KBM-7 (cell line): ENCODE data around the gene OR5K4.
"Not testable (repeated sequence)": the region's sequence is repeated elsewhere in the genome, so short reads cannot be mapped to it uniquely, and the experiment has no call there.

Source experiments
- DNase-seq: peaks from one replicate; pipeline ENCODE4 v3.0.0-alpha.2; 2015
- in situ Hi-C: fragments of 300-500 bp; cut with MboI; formaldehyde crosslinking; loops from 2 replicates; pipeline ENCODE4 v1.14.3; 2020; ENCODE audit warnings: low sequenced_read_pairs, low pct_unique_long_range_greater_than_20kb, mixed read lengths

OR5K4 gene

GRCh38 chr3:98360681-98361080 is 7.0 kb downstream of the OR5K4 start:
- in situ Hi-C loops = no loop called here
- no peak for DNase-seq

GRCh38 chr3:98361289-98361688 is 7.6 kb downstream of the OR5K4 start:
- in situ Hi-C loops = no loop called here
- DNase-seq = no peak

- no peak for DNase-seq
- in situ Hi-C loops = no loop called here
These were observed 14.0 kb downstream of the OR5K4 start for GRCh38 chr3:98367464-98368246.

DNA sequence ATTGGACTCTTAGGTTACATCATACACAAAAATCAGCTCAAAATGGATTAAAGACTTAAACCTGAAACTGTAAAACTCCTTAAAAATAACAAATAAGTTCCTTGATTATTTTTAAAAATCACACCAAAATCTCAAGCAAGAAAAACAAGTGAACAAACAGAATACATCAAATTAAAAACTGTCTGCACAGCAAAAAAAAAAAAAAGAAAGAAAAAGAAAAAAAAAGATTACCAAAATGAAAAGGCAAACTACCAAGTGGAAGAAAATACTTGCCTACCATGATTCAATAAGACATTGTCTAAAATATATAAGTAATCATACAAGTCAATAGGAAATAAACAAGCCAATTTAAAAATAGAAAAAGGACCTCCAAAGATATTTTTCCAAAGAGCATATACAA is 17.5 kb downstream of the OR5K4 start:
- in situ Hi-C loops = no loop called here
- no peak for DNase-seq

GRCh38 chr3:98371853-98372252 is 18.2 kb downstream of the OR5K4 start:
- DNase-seq = no peak
- in situ Hi-C loops = no loop called here

DNA sequence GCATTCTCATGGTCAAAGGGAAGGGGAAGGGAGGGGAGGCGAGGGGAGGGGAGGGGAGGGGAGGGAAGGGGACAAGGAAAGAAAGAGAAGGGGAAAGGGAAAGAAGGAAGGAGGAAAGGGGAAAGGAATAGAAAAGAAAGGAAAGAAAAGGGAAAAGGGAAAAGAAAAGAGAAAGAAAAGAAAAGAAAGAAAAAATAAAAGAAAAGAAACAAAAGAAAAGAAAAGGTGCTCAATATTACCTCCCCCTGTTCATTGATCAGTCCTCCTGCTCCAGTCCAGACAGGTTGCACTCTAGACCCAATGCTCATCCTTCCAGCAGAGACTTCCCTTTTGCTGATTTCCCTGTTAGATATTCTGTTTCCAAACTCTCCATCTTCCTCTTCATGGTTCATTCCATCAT is 18.8 kb downstream of the OR5K4 start:
- DNase-seq = no peak

DNA sequence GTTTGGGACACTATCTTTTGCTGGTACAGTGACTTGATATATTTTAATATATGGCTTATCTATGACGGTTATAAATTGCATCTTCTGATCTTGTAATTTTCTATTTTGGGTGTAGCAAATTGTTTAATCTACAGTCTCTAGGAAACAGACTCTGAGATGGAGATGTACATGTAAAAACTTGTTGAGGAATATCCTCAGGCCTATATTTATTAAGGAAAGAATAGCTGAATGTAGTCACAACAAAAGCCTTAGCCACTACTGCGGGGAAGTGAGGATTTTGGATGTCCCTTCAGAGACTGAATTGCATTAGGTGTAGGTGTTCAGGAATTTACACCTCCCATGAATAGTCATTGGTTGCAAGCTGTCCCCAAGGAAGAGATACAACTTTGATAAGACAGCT is 23.0 kb downstream of the OR5K4 start:
- no peak for DNase-seq
- in situ Hi-C loops = no loop called here

More for the DNA sequence above, 18.8 kb downstream of the OR5K4 start:
- in situ Hi-C loops = no loop called here

DNA sequence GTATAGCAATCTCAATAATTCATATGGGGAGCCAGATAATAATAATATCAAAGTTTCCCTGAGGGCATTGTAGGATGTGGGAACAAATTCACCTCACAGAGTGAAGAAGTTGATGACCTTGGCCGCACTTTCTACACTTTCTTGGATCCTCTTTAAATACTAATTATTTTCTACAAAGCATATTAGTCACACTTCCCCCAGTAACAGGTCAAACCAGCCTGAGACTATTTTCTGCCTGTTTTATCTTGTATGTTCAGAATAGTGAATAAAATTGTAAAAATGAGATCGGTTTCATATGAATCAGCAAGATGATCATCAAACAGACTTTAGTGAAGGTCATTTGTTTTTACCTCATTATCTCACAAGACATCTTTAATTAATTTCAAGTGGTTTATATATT is 34.5 kb downstream of the OR5K4 start:
- in situ Hi-C loops = no loop called here
- no peak for DNase-seq

DNA sequence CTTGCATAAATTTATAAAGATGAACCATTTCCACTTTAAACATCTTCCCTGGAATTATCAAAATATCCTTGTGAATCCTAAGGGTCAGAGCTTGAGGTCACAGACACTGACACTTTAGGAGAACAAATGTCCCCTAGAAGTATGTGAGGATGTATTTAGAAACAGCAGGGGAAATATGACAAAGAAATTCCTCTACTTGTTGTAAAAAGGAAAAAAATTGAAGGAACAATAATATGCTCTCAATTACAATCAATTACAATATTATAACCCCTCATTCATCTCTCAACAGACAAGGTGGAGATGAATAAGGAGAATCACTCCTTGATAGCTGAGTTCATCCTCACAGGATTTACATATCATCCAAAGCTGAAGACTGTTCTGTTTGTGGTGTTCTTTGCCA is 36.7 kb downstream of the OR5K4 start, which contains the start of gene OR5K3:
TSS of gene OR5K3 (plus strand) at position 301 of the 400 bp plus-strand sequence. CDS start at position 301, 0 bp downstream.
- DNase-seq = no peak
- in situ Hi-C loops = no loop called here

DNA sequence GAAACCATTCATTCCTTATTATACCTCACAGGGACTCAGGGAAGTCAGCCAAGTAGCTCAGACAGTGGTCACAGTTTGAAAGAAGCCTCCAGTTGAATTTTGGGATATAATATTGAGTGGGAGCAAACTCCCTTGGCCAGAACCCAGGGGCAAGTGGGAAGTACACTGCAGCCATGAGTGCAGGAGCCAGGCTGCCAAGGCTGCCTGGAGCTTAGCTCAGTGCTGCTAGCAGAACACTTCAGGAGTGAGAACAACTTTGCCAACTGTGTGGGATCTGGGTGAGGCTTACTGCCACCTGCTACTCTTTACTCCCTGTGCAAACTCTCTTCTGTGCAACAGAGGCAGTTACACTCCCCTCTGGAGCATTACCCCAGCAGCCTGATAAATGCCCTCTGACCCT is 41.4 kb downstream of the OR5K4 start:
- DNase-seq = no peak
- in situ Hi-C loops = no loop called here

DNA sequence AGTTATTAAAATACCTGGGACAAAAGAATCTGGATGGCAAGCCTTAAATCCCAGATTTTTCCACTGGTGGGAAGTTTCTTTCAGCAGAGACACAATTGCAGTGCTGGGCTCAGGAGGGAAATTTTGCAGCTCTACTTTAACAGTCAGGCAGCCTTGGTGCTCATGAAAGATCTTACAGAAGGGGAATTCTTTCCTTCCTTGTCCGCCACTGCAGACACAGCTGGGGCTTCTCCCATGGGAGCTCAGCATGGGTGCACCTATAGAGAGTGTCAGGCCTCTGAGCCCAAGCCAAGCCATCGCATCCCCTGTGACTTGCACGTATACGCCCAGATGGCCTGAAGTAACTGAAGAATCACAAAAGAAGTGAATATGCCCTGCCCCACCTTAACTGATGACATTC is 42.8 kb downstream of the OR5K4 start:
- in situ Hi-C loops, DNase-seq: not testable (repeated sequence)

GRCh38 chr3:98398513-98398912 is 44.9 kb downstream of the OR5K4 start:
- no peak for DNase-seq
- in situ Hi-C loops = no loop called here

- in situ Hi-C loops = no loop called here
- DNase-seq = no peak
These were observed 48.9 kb downstream of the OR5K4 start for GRCh38 chr3:98402507-98402906.

DNA sequence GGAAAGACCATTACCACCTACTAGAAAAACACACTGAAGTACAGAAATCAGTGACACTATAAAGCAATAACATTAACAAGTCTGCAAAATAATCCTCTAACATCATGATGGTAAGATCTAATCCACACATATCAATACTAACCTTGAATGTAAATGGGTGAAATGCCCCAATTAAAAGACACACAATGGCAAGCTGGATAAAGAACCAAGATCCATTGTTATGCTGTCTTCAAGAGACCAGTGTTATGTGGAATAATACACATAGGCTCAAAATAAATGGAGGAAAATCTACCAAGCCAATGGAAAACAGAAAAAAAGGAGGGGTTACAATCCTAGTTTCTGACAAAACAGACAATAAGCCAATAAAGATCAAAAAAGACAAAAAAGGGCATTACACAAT is 50.4 kb downstream of the OR5K4 start:
- no peak for DNase-seq

More for the DNA sequence above, 50.4 kb downstream of the OR5K4 start:
- in situ Hi-C loops = no loop called here
